CD4-positive, alpha-beta T cell treated with Interleukin-15 for 1 hour (primary cell): ENCODE measurements around the gene CCDC148.
A peak's percentile ranks its signal among the peaks of the same experiment; 100 is the strongest.
"Not testable (repeated sequence)": the region's sequence is repeated elsewhere in the genome, so short reads cannot be mapped to it uniquely, and the experiment has no call there.

ENCODE experiments used
- DNase-seq: peaks from one replicate; pipeline ENCODE4 v3.0.0-alpha.2; 2020

CCDC148 gene

DNA sequence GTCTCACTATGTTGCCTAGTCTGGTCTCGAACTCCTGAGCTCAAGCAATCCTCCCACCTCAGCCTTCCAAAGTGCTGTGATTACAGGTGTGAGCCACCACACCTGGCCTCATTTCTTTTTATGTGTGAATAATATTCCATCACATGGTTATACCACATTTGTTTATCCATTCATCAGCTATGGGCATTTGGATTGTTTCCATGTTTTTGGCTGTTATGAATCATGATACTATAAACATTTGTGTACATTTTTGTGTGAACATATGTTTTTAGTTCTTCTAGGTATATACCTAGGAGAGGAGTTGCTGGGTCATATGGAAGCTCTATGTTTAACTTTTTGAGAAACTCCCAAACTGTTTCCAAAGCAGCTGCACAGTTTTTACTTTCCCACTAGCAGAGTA is 24.6 kb upstream of the CCDC148 start:
- no peak for DNase-seq

- DNase-seq = no peak
Observed at GRCh38 chr2:158478816-158479215, 22.3 kb upstream of the CCDC148 start.

GRCh38 chr2:158478237-158478636 is 21.7 kb upstream of the CCDC148 start:
- DNase-seq = no peak

GRCh38 chr2:158477202-158477601 is 20.6 kb upstream of the CCDC148 start:
- DNase-seq = no peak

GRCh38 chr2:158474526-158475011 is 18.0 kb upstream of the CCDC148 start:
- not testable (repeated sequence) for DNase-seq

DNA sequence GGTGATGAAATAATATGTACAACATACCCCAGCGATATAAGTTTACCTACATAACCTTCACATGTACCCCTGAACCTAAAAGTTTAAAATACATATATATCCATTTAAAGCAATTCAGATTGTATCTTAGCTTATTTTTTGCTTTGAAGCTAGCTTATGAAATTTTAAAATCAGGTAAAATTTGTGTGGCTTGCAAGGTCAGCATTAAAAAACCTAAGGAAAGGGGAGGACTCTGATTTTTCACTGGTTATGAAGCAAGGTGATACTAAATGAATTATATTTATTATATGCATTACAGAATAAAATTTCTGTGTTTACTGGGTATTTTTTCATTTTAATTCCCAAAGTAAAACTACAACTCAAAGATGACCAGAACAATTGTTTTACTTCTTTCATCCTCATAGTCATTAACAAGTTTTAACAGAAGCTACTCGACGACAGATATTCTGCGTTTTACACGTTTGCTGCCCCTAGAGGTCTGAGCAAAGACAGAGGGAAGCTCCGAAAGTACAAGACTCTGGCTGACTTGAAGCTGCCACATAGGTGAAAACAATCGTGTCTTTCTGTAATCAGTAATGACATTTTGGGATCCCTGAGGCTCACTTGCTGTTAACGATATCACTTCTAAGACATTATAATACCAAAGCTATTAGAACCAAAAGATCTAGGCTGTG is 17.3 kb upstream of the CCDC148 start:
- DNase-seq = no peak

- DNase-seq = not testable (repeated sequence)
Observed at GRCh38 chr2:158473300-158473699, 16.7 kb upstream of the CCDC148 start.

GRCh38 chr2:158472829-158473228 is 16.3 kb upstream of the CCDC148 start:
- not testable (repeated sequence) for DNase-seq

GRCh38 chr2:158467248-158467647 is 10.7 kb upstream of the CCDC148 start:
- no peak for DNase-seq

- no peak for DNase-seq
Observed at GRCh38 chr2:158464426-158465281, 8.1 kb upstream of the CCDC148 start.

DNA sequence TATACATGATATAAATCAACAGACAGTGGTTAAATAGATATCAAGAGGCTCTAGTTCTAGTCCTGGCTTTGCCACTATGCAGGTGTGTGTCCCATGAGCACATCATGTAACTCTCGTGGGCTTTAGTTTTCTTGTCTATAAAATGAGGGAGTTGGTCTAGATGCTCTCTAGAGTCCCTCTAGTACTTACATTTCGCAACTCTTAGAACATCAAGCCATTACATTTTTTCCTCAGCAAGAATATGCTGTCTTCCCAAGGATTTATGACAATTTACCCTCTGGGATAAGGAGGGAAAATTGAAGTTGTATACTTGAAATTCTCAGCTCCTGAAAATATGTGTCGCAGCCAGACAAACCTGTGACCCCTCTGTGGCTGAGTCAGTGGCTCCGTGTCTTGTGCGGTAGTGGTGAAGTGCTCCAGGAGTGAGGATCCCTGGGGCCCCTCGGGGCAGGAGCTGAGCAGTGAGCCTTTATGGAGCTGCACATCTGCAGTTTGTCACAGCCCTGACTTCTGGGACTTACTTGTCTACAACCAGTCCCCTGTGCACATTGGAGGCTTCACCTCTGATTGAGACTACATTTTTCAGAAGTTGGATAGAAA is 7.0 kb upstream of the CCDC148 start:
- no peak for DNase-seq

DNA sequence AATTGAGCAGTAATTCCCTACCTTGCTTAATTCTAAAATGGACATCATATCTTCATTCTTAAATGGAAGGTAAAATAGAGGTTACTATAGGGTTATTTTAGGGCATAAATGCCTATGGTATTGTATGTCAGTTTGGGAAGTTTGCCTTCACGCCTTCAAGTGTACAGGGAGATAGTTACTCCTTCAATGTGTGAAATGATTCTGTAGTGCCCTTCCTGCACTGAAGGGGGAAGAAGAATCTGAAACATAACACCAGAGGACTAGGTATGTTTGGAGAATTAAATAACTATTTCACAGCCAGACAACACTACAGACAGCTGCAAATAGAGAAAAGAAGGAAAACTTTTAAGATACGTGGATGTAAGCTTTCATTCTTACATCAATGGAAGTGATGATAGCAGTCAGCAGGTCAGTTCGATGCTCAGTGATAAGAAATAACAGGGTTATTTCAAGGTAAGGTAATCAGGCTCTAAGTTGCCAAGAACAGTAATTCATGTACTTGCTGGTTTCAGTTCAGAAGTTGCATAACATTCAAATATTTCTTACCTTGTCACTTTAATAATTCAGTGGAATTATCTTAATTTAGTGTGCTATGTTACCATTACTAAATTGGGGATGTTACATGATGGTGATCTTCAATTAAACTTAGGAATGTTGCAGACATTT is 4.2 kb upstream of the CCDC148 start:
- no peak for DNase-seq

GRCh38 chr2:158459161-158460003 is 2.8 kb upstream of the CCDC148 start:
- DNase-seq = no peak

DNA sequence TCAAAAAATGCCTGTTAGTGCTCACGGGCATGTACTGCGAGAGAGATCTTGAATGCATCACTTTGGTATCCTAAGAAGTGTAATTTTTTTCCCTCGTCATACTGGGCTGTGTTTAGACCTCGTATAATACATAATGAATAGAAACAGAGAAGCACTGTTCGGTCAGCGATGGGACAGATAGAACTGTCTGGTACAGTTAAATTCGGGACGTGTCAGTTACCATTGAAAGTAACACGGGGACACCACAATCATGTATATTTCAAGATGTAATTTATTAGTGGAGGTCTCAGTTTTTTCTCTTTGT is 2.0 kb upstream of the CCDC148 start:
- DNase-seq = no peak

GRCh38 chr2:158457826-158458616 is 1.5 kb upstream of the CCDC148 start:
- peak; percentile 50 for DNase-seq

DNA sequence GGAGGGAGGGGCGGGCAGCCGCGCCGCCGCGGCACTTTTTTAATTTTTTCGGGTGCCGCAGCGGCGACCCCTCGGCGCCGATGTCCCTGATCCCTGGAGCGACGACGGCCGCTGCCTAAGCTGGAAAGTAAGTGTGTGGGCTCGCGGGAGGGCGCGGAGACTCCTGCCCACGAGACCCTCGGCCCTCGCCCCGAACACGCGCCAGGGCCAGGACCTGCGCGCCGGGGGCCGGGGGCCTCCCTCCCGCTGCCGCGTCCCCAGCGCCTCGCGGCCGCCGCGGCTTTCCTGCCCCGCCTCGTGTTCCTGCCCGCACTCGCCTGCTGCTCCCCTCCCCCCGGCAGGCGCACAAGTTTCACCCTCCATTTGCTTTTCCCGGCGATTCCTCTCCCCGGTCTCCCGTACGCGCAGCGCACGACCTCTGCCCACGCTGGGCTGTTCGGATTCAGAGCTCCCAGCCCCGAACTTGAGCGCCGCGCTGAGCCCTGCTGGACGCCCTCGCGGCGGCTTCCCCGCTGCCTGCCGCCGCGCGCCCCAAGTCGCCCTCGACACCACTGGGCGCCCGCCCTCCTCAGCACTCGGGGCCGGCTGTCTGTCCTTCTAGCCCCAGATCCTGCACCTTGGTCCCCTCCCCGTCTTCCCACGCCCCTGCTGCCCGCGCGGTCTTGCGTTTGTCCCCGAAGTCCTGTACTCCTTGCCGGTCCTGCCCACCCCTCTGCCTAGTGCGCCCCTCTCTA is 706 bp upstream of the CCDC148 start:
- peak; percentile 32 for DNase-seq

DNA sequence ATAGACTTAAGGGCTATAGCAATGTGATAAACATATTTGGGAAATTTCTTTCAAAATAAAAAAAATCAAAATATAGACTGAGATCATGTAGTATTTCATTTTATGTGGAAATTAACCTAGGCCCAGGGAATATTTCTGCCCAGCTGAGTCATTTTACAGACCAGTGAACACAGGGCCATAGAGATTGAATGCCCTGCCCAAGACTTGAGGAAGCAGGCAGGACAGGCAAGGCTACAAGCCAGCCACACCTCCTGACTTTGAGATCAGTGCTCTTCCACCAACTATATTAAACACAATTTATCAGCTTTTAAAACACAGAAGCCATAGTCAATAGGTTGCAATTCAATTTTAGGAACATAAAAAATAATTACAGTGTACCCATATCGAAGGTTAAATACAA is 12.9 kb downstream of the CCDC148 start:
- no peak for DNase-seq

DNA sequence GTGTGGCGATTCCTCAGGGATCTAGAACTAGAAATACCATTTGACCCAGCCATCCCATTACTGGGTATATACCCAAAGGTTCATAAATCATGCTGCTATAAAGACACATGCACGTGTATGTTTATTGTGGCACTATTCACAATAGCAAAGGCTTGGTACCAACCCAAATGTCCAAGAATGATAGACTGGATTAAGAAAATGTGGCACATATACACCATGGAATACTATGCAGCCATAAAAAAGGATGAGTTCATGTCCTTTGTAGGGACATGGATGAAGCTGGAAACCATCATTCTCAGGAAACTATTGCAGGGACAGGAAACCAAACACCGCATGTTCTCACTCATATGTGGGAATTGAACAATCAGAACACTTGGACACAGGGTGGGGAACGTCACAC is 17.5 kb downstream of the CCDC148 start:
- not testable (repeated sequence) for DNase-seq

DNA sequence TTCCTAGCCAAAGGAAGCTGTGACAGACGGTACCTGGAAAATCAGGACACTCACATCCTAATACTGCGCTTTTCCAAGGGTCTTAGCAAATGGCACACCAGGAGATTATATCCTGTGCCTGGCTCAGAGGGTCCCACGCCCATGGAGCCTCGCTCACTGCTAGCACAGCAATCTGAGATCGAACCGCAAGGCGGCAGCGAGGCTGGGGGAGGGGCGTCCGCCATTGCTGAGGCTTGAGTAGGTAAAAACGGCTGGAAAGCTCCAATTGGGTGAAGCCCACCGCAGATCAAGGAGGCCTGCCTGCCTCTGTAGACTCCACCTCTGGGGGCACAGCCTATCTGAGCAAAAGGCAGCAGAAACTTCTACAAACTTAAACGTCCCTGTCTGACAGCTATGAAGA is 22.8 kb downstream of the CCDC148 start:
- DNase-seq = not testable (repeated sequence)

DNA sequence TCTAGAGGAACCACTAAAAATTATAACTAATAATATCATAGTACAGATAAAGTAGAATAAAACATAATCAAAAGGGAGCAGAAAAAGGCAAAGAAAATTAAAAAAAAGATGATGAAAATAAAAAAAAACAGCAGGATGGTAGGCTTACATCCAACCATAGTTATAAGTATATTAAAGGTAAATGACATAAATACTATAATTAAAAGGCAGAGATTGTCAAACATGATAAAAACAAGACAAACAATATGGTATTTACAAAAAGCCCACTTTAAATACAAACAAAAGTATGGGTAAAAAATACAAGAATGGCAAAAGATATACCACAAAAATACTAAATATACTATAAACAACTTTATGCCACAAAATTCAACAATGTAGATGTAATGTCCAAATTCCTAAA is 24.4 kb downstream of the CCDC148 start:
- DNase-seq = no peak

DNA sequence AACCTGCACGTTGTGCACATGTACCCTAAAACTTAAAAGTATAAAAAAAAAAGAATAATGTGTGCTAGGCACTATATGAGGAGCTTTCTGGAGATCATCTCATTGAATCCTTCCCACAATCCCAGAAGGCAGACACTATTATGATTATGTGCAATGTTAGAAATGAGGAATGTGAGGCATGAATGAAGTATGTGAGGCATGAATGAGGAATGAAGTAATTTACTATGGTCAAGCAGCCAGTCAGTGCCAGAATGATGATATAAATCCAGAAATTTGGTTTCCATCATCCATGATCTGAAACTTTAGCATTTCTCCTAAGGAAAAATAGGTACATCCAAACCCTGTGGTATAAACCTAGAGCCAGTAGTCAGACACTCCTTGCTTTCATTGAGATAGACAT is 42.0 kb downstream of the CCDC148 start:
- no peak for DNase-seq
